ENCODE results near the gene MYL5. TPM values are rescaled to one million over a fixed set of nuclear protein-coding genes. Genes with fewer than 3 reads are reported as not detected.
"Not testable (repeated sequence)": the region's sequence is repeated elsewhere in the genome, so short reads cannot be mapped to it uniquely, and the experiment has no call there.

Gene MYL5
- total RNA-seq, 1 donor from 2014 or later: 22.6 TPM

DNA sequence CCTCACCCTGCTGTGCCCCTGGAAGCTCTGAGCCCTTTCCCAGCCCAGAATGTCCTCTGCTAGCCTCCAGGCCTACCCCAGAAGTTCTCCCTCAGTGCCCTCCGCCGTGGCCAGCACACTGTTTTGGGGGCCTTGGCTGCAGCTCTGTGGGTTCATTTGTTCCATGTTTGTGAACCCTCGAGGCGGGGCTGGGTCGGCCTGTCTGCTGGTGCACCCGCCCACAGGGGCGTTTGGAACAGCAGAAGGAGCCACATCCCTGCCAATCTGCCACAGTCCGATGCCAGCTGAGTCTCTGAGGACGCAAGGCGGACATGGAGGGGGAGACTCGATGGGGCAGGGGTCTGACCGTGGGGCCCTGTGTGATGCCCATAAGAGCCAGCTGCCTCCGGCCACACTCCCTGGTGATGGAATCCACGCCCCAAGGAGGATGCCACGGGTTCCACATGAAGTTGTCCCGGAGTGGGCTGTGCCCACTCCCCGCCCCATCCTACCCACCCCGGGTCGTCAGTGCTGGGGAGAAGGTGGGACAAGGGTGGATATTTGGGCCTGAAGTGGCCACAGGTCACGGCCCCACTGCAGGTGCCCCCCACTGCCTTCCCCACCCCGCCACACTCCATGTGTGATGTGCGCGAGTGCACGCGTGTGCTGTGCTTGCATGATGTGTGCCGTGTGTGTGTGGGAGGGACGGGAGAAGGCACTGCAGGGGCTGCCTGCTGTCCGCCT, 7.4 kb upstream of the MYL5 start:
- TF ChIP-seq CTCF (IDR thresholded peaks at IDR 0.05; ENCODE audit: unreplicated experiment): no peak
- H3K9me3 Mint-ChIP-seq (ENCODE audit: low read depth): no peaks in the 10 kb centered on the region
- H3K4me1 Mint-ChIP-seq (ENCODE audit: low read depth): no peaks in the 10 kb centered on the region
- H3K27me3 Mint-ChIP-seq: no peaks in the 10 kb centered on the region
- H3K27ac Mint-ChIP-seq: no peak overlapping the region
- no peak overlapping the region for H3K4me3 Mint-ChIP-seq (ENCODE audit: low read depth)
- no peak for DNase-seq (ENCODE audit: low spot score, unreplicated experiment)
- H3K36me3 Mint-ChIP-seq (ENCODE audit: insufficient read depth): peaks cover 3% of the 10 kb centered on the region

GRCh38 chr4:667545-667925, 6.8 kb upstream of the MYL5 start:
- Mint-ChIP-seq H3K4me1 (ENCODE audit: low read depth) (no peaks in the 10 kb centered on the region), H3K27ac (no peak overlapping the region), H3K27me3 (no peaks in the 10 kb centered on the region), H3K36me3 (ENCODE audit: insufficient read depth) (peaks cover 5% of the 10 kb centered on the region), H3K4me3 (ENCODE audit: low read depth) (no peak overlapping the region), H3K9me3 (ENCODE audit: low read depth) (no peaks in the 10 kb centered on the region)
- TF ChIP-seq CTCF (IDR thresholded peaks at IDR 0.05; ENCODE audit: unreplicated experiment): no peak
- DNase-seq (ENCODE audit: low spot score, unreplicated experiment): no peak

GRCh38 chr4:668219-668618, 6.1 kb upstream of the MYL5 start:
- not testable (repeated sequence) for H3K36me3 Mint-ChIP-seq (ENCODE audit: insufficient read depth); H3K4me3 Mint-ChIP-seq (ENCODE audit: low read depth); H3K27me3 Mint-ChIP-seq; DNase-seq (ENCODE audit: low spot score, unreplicated experiment); H3K9me3 Mint-ChIP-seq (ENCODE audit: low read depth); H3K27ac Mint-ChIP-seq; H3K4me1 Mint-ChIP-seq (ENCODE audit: low read depth)

- H3K4me1 Mint-ChIP-seq (ENCODE audit: low read depth); H3K4me3 Mint-ChIP-seq (ENCODE audit: low read depth); DNase-seq (ENCODE audit: low spot score, unreplicated experiment); H3K27me3 Mint-ChIP-seq; H3K27ac Mint-ChIP-seq; H3K36me3 Mint-ChIP-seq (ENCODE audit: insufficient read depth); H3K9me3 Mint-ChIP-seq (ENCODE audit: low read depth): not testable (repeated sequence)
Observed at GRCh38 chr4:669806-670559, 4.4 kb upstream of the MYL5 start.

- DNase-seq (ENCODE audit: low spot score, unreplicated experiment): no peak
- TF ChIP-seq CTCF (IDR thresholded peaks at IDR 0.05; ENCODE audit: unreplicated experiment): no peak
- Mint-ChIP-seq H3K27me3 (no peaks in the 10 kb centered on the region), H3K4me3 (ENCODE audit: low read depth) (no peak overlapping the region), H3K27ac (no peak overlapping the region), H3K4me1 (ENCODE audit: low read depth) (peaks cover 6% of the 10 kb centered on the region), H3K9me3 (ENCODE audit: low read depth) (no peaks in the 10 kb centered on the region), H3K36me3 (ENCODE audit: insufficient read depth) (peaks cover 8% of the 10 kb centered on the region)
Observed at GRCh38 chr4:671769-672168, 2.6 kb upstream of the MYL5 start.

DNA sequence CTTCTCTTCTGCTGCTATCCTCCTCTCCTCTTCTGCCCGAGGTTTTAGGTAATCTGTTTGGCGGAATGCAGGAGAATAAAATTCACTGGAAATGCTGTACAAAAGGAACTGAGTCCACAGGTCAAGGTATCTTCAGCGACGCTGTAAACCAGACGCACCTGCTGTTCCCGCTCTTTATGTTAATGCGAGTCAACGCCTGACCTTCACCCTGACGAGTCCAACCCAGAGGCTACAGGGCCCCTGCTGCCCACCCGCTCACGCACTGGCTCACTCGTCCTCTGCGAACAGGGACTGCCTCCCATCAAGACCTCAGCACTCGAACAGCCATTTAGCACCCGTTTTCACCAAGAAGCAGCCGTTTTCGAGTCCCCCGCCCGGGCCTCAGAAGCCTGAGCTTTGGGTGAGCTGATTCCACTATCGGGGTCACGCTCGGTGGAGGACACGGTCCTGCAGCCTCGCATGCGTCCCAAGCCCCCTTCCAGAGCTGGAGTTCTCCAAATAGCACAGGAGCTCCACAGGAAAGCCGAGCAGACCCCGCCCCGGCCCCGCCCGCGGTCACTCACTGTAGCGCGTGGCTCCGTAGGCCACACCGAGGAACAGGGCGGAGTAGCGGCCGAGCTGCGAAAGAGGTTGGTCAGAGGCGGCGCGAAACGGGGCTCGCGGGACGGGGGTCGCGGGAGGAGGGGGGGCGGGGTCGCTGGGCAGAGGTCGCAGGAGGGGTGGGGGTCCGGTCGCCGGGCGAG, 822 bp upstream of the MYL5 start:
- Mint-ChIP-seq H3K4me1 (ENCODE audit: low read depth) (peaks cover 6% of the 10 kb centered on the region), H3K27me3 (no peaks in the 10 kb centered on the region), H3K4me3 (ENCODE audit: low read depth) (peak overlapping the region; percentile 86), H3K36me3 (ENCODE audit: insufficient read depth) (peaks cover 8% of the 10 kb centered on the region), H3K9me3 (ENCODE audit: low read depth) (no peaks in the 10 kb centered on the region), H3K27ac (peak overlapping the region; percentile 92)
- TF ChIP-seq CTCF (IDR thresholded peaks at IDR 0.05; ENCODE audit: unreplicated experiment): no peak
- no peak for DNase-seq (ENCODE audit: low spot score, unreplicated experiment)

Measured in progenitor cell of endocrine pancreas (in vitro differentiated cells).